Lower leg skin (tissue), 4 donors: Measurements from ENCODE around the gene CHD1. TPM values are rescaled to one million over a fixed set of nuclear protein-coding genes. Genes with fewer than 3 reads are reported as not detected.

Experiments
- DNase-seq, 2 donors: peaks; one replicate each; pipeline ENCODE4 v3.0.0-alpha.2; 2019; ENCODE audit warnings: low spot score in 2 of 2
- H3K4me3 ChIP-seq: fragments of 200-600 bp; sonication (generic); 2 replicates; pipeline ENCODE4 v1.5.1; 2017; ENCODE audit warnings: mild to moderate bottlenecking, low read depth; ENCODE audit not compliant: poor library complexity, severe bottlenecking
- POLR2A ChIP-seq, 2 donors: fragments of 450-650 bp; IDR thresholded peaks; one replicate each; pipeline ENCODE4 v1.6.1; 2016 to 2017; ENCODE audit warnings: antibody characterized with exemption in 2 of 2, mild to moderate bottlenecking in 1 of 2, moderate library complexity in 1 of 2
- WGBS, 2 donors: methylation state at CpG; one replicate each; pipeline ENCODE4 v1.1.5; 2018; 5-methylcytosine and 5-hydroxymethylcytosine counted together
- intact Hi-C: fragments of 100-400 bp; cut with DNase I; formaldehyde crosslinking; loops from one replicate; pipeline ENCODE4 v1.15.0; 2023; ENCODE audit warnings: low total_unique reads
- total RNA-seq, 4 donors: library from RNA; depleted of rRNA; stranded (reverse); fragments of >200 nt; gene quantifications; one replicate each; pipeline ENCODE4 v1.1.0, GENCODE V29; 2016
- TF ChIP-seq, protein P1 (sequence below), 3 donors: fragments of 450-650 bp; IDR thresholded peaks; one replicate each; pipeline ENCODE4 v1.5.1; 2016; ENCODE audit warnings: antibody characterized with exemption in 3 of 3, mild to moderate bottlenecking in 3 of 3, moderate library complexity in 2 of 3

CHD1 gene
- total RNA-seq, 4 donors from 2014 or later: 40.8 to 46.8 (median 43.2) TPM

DNA sequence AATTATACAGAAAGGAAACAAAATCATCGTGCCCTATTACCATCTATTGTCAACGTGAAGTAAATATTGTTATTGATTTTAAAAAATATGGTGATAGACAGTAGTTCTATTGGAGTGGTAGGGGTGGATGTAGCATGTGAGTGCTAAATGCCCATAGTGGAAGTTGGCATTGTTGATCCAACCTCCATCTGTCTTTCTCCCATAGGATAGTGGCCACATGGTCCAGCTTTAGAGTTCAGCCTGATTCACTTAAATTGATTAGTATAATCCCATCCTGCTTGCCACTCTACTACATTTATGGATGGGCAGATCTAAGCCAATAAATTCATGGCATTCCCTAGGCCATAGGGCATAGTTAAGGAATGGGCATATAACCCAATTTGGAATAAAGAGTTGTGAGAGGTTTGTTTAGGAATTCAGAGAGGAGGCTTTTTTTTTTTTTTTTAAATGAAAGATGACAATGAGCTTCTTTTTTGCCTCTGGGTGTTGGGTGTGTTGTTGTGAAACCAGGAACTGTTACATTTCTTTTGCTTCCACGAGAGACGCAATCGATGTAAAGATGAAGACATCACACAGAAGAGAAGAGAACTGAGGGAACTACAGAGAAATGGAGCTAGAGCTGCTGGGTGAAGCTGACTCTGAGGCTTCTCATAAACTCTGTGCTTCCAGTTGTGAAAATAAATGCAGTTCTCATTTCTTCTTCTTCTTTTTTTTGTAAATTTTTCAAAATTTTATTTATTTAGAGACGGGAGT is 12.5 kb upstream of the CHD1 start:
- WGBS, 2 donors: 63 to 66% methylated on average over 6 of the region's 6 CpGs
- TF ChIP-seq, protein P1, sequence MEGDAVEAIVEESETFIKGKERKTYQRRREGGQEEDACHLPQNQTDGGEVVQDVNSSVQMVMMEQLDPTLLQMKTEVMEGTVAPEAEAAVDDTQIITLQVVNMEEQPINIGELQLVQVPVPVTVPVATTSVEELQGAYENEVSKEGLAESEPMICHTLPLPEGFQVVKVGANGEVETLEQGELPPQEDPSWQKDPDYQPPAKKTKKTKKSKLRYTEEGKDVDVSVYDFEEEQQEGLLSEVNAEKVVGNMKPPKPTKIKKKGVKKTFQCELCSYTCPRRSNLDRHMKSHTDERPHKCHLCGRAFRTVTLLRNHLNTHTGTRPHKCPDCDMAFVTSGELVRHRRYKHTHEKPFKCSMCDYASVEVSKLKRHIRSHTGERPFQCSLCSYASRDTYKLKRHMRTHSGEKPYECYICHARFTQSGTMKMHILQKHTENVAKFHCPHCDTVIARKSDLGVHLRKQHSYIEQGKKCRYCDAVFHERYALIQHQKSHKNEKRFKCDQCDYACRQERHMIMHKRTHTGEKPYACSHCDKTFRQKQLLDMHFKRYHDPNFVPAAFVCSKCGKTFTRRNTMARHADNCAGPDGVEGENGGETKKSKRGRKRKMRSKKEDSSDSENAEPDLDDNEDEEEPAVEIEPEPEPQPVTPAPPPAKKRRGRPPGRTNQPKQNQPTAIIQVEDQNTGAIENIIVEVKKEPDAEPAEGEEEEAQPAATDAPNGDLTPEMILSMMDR (IDR thresholded peaks at IDR 0.05): no peak
- TF ChIP-seq POLR2A (IDR thresholded peaks at IDR 0.05): no peak
- intact Hi-C loops: no loop called here
- no peak for DNase-seq
- no peak overlapping the region for H3K4me3 ChIP-seq

DNA sequence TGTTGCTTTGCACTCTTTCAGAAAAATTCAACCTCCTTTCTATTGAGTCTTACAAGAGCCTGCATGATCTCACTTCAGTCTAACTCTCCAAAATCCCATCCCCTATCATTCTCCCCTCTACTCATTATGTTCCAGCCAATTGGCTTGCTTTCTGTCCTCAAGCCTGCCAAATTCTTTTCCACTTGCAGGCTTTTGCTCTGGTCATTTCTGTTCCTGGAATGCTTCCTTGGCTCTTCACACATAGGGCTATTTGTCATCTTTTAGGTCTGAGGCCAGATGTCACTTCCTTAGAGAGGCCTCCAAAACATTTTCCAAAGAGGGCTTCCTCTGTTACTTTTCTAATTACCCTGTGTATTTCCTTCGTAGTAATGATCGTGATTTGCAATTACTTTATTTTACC is 11.8 kb upstream of the CHD1 start:
- 26 to 34% methylated on average over 2 of the region's 2 CpGs for WGBS, 2 donors
- DNase-seq: no peak
- H3K4me3 ChIP-seq: no peak overlapping the region
- intact Hi-C loops: no loop called here
- no peak for TF ChIP-seq POLR2A (IDR thresholded peaks at IDR 0.05)
- TF ChIP-seq, protein P1 (IDR thresholded peaks at IDR 0.05): no peak

DNA sequence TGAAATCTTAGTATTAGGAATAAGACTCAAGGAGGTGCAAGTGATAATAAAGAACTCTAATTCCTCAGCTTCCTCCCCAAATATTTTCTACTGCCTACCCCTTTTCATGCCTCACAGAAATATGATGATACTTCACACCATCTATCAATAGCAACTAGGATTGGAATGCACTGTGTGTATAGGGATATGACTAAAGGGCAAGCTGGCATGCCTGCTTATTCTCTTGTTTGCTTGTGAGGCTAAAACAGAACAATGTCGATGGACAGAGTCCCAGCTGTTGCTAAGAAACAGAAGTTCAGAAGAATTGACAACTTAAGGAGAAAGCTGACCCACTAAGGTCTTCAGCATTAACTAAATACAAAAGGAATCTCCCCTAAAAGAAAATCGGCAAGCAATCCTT is 9.7 kb upstream of the CHD1 start:
- WGBS, 2 donors: 27 to 32% methylated on average over 2 of the region's 2 CpGs
- intact Hi-C loops: no loop called here
- no peak for DNase-seq

DNA sequence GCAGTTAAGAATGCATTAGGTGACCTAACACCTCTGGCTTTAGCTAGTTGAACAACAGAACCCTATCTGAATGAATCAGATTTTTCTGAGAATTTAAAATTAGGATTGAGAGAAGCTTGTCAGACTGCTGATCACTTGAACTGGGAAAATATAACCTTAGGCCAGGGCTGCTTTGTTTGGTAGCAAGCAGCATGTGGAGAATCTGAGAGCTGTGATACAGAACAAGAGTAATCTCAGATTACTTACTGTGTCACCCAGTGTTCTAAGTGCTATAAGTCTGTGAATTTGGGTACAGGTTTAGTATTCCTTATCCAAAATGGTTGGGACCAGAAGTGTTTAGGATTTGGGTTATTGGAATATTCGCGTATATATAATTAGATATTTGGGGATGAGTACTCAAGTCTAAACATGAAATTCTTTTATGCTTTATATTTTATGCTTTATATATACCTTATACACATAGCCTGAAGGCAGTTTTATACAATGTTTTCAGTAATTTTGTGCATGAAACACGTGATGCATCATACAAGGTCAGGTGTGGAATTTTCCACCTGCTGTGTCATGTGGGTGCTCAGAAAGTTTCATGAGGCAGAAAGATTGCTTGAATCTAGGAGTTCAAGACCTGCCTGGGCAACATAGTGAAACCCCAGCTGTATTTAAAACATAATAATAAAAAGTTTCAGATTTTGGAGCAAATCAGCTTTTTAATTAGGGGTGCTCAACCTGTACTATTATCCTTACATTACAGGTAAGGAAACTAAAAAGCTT is 8.3 kb upstream of the CHD1 start:
- no peak for DNase-seq
- no peak overlapping the region for H3K4me3 ChIP-seq
- intact Hi-C loops: no loop called here
- TF ChIP-seq, protein P1 (IDR thresholded peaks at IDR 0.05): no peak
- TF ChIP-seq POLR2A (IDR thresholded peaks at IDR 0.05): no peak
- WGBS, 2 donors: 61 to 70% methylated on average over 3 of the region's 3 CpGs

More for the DNA sequence above, 9.7 kb upstream of the CHD1 start:
- TF ChIP-seq, protein P1 (IDR thresholded peaks at IDR 0.05): no peak
- no peak for TF ChIP-seq POLR2A (IDR thresholded peaks at IDR 0.05)
- no peak overlapping the region for H3K4me3 ChIP-seq

DNA sequence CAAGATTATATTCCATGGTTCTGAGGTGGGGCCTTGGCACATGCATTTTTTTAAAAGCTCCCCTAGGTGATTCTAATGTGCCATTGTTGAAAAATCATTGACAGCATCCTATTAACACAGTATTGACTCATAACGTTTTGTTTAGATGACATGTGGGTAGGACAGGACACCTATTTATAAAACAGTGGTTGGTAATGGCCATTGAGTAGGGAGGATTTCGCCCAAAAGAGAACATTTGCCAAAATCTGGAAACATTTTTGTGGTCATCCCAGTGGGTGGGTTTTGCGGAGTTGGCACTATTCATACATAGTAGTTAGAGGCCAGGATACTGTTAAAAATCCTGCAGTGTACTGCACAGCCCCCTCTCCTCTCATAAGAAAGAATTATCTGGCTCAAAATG is 6.4 kb upstream of the CHD1 start:
- WGBS, 2 donors: 64 to 81% methylated on average over 3 of the region's 3 CpGs
- no peak overlapping the region for H3K4me3 ChIP-seq
- intact Hi-C loops: no loop called here
- TF ChIP-seq POLR2A (IDR thresholded peaks at IDR 0.05): no peak
- TF ChIP-seq, protein P1 (IDR thresholded peaks at IDR 0.05): no peak
- DNase-seq: no peak
